ENCODE data around the gene TES.
"Not testable (repeated sequence)": the region's sequence is repeated elsewhere in the genome, so short reads cannot be mapped to it uniquely, and the experiment has no call there.

Gene TES

GRCh38 chr7:116239020-116239419, 28.7 kb downstream of the TES start:
- TF ChIP-seq CTCF (IDR thresholded peaks at IDR 0.05; ENCODE audit: insufficient read depth, low read depth, low read length, missing control alignments) = no peak
- H3K4me3 ChIP-seq (ENCODE audit: low read length) = no peak overlapping the region
- no peak for DNase-seq (ENCODE audit: low read depth)

- TF ChIP-seq CTCF (IDR thresholded peaks at IDR 0.05; ENCODE audit: insufficient read depth, low read depth, low read length, missing control alignments) = no peak
Measured at GRCh38 chr7:116239434-116239833, 29.1 kb downstream of the TES start.

DNA sequence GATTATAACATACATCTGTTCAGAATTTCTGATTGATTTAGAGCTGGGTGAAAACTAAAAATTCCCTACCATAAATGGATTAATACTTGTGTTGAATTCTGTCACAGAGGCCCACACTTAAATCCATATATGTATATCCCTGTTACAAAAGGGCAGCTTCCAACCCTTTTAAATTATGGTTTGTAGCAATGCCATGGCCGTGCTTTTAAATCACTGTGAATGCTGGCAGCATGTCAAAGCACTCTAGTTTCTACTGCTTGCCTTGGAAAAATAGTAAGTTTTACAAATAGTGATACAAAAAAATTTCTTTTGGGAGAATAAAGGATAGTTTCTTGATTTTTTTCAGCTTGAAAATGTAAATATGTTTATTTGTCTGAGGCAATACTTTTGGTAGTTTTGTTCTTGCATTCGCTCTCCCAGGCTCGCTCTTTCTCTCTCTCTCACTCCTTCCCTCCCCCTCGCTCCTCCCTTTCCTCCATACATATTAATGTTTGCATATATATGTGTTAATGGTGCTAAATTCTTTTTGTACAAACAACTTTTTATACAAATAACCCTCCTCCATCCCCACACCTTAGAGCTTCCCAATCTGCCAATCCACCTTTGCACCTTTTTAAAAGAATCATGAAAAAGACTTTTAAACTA, 29.8 kb downstream of the TES start:
- no peak for TF ChIP-seq CTCF (IDR thresholded peaks at IDR 0.05; ENCODE audit: insufficient read depth, low read depth, low read length, missing control alignments)
- no peak overlapping the region for H3K4me3 ChIP-seq (ENCODE audit: low read length)
- DNase-seq (ENCODE audit: low read depth) = no peak

More at GRCh38 chr7:116239434-116239833, 29.1 kb downstream of the TES start:
- DNase-seq (ENCODE audit: low read depth) = no peak
- no peak overlapping the region for H3K4me3 ChIP-seq (ENCODE audit: low read length)

GRCh38 chr7:116241291-116241690, 31.0 kb downstream of the TES start:
- no peak for TF ChIP-seq CTCF (IDR thresholded peaks at IDR 0.05; ENCODE audit: insufficient read depth, low read depth, low read length, missing control alignments)
- no peak overlapping the region for H3K4me3 ChIP-seq (ENCODE audit: low read length)

DNA sequence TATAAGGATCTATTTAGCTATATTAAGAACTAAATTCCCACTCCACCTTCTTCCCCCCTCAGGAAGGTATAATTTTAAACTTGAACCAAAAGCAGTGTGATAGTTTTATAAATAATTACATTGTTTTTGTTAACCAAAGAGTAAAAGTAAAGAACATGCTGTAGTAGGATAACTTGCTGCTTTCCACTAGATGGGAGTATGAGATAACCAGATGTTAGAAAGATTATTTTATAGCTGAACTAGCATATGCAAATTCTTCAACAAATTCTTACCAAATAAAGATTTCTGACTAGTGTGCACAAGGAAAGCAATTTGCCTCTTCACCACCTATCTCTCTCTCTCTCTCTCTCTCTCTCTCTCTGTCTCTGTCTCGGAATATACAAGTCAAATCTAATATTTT, 31.8 kb downstream of the TES start:
- H3K4me3 ChIP-seq (ENCODE audit: low read length) = no peak overlapping the region
- TF ChIP-seq CTCF (IDR thresholded peaks at IDR 0.05; ENCODE audit: insufficient read depth, low read depth, low read length, missing control alignments) = no peak
- no peak for DNase-seq (ENCODE audit: low read depth)

More at GRCh38 chr7:116241291-116241690, 31.0 kb downstream of the TES start:
- no peak for DNase-seq (ENCODE audit: low read depth)

DNA sequence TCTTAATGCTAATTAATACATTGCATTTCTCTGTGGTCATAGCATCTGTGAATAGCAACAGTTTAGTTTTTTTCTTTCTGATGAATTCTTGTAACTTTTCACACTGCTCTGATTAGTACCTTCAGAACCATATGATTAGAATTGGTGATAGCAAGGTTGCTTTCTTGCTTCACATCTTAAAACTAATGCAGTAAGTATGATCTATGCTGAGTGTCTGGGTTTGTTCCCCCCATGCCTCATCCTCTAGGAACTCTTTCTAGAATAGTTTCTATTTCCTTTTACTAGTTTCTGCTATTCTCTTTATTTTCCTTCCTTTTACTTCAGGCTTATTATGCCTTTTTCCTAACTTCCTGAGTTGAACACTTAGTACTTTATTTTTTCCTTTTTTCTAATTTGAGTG, 32.4 kb downstream of the TES start:
- H3K4me3 ChIP-seq (ENCODE audit: low read length) = no peak overlapping the region
- no peak for DNase-seq (ENCODE audit: low read depth)
- no peak for TF ChIP-seq CTCF (IDR thresholded peaks at IDR 0.05; ENCODE audit: insufficient read depth, low read depth, low read length, missing control alignments)

- DNase-seq (ENCODE audit: low read depth); H3K4me3 ChIP-seq (ENCODE audit: low read length): not testable (repeated sequence)
Measured at GRCh38 chr7:116244803-116245202, 34.5 kb downstream of the TES start.
